Fibroblast of the aortic adventitia (primary cell): ENCODE measurements around the gene LYAR. TPM values are rescaled to one million over a fixed set of nuclear protein-coding genes. Genes with fewer than 3 reads are reported as not detected.

ENCODE experiments used
- DNase-seq: peaks from one replicate; pipeline ENCODE4 v3.0.0-alpha.2; 2010; ENCODE audit warnings: low read depth
- H3K4me3 ChIP-seq: 2 replicates; pipeline ENCODE4 v1.5.1; 2011; ENCODE audit warnings: low read depth, mild to moderate bottlenecking, control low read depth, low read length, moderate library complexity
- CTCF ChIP-seq: IDR thresholded peaks from 2 replicates; pipeline ENCODE4 v1.5.1; 2011; ENCODE audit warnings: mild to moderate bottlenecking, low read length, control low read depth, inconsistent platforms; ENCODE audit not compliant: insufficient read depth
- total RNA-seq: library from RNA; depleted of rRNA; stranded (reverse); fragments of >200 nt; gene quantifications from 2 replicates; pipeline ENCODE4 v1.2.3, GENCODE V29; 2012; ENCODE audit warnings: low replicate concordance

The LYAR gene
- total RNA-seq, 1 donor, result 14.0 TPM

DNA sequence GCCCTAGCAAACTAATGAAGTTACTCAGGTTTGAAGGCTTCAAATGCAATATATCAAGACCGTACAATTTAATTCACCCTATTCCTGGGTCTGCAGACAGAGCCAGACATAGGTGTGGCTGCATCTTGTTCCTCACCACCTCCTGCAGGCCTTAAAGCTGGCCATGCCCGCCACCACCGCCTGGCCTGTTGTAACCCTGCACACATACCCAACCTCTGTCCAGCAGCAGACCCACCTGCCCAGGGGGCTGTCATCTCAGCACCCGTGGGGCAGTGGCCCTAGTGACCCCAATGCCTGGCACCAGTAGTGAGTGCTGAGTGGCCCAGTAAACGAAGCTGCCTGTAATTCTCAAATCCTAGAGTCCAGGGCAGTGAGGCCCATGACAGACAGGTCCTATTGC is 40.8 kb upstream of the LYAR start:
- no peak overlapping the region for H3K4me3 ChIP-seq
- no peak for TF ChIP-seq CTCF
- DNase-seq, result no peak

DNA sequence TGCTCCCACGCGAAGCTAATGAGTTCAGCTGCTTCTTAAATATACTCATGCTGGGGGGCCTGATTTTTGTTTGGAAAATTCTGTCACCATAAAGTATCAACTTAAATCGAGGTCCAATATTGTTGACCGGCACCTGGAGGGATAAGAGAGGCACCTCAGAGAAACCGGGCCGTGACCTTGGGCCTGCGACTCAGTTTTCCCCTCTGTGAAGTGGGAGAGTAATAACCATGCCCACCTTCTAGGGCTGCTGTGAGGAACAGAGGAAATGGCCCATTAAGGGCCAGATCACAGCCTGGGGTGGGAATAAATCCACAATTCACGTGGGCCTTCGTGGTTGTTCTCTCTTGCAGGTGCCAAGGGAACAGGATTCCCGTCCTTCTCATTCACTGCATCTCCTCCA is 39.5 kb upstream of the LYAR start:
- no peak for TF ChIP-seq CTCF
- no peak for DNase-seq
- no peak overlapping the region for H3K4me3 ChIP-seq

DNA sequence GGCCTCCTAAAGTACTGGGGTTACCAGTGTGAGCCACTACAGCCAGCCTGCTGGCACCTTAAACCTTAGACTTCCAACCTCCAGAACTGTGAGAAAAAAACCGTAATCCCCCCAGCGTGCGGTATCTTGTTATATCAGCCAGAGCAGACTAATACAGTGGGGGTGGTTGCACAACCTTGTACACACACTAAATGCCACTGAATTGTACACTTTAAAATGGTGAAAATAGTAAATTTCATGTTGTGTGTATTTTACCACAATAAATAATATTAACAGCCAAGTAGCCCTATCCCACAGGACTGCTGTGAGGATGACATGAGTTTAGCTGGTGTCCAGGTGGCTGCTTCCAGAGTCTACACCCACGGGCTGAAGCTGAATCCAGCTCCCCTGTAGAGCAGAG is 38.9 kb upstream of the LYAR start:
- TF ChIP-seq CTCF, result no peak
- no peak for DNase-seq
- H3K4me3 ChIP-seq, result no peak overlapping the region

- no peak for TF ChIP-seq CTCF
- DNase-seq, result no peak
- H3K4me3 ChIP-seq, result no peak overlapping the region
These were observed 38.3 kb upstream of the LYAR start for GRCh38 chr4:4328206-4328605.

DNA sequence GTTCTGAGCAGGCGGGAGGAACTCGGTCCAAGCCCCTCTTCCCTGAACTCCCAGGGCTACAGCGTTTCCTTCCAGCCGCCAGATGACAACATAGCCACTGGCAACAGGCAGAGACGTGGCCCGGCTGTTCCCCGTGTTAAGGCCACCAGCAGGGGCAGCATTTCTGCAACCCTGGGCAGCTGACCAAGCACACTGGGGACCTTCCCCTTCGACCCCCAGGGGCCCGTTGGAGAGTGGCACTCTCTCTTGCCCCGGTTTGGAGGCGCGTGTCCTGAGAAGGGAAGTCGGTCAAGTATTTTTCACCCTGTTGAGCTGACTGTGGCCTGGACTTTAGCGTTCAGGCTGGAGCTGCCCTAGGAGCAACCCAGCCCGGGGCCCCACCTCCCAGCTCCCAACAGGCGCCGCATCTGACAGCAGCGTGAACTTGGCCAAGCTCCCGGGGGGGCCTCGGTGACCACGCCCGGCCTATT is 37.7 kb upstream of the LYAR start:
- no peak for DNase-seq
- no peak overlapping the region for H3K4me3 ChIP-seq
- peak; percentile 33 for TF ChIP-seq CTCF

DNA sequence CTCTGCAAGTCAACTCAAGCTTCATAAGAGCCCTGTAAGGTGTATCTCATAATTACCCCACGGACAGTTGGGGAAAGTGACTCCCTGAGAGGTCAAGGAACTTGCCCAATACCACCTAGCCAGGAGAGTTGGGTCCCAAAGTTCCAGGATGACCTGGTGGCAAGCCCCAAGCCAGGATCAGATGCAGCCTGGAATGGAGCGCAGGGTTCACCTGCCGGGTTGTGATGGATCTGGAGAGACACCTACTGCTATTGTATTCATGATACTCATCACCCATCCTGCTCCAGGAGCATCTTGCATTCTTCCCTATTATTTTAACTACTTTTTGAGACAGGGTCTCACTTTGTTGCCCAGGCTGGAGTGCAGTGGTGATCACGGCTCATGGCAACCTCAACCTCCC is 36.2 kb upstream of the LYAR start:
- TF ChIP-seq CTCF, result no peak

GRCh38 chr4:4325321-4325720 is 35.4 kb upstream of the LYAR start:
- no peak overlapping the region for H3K4me3 ChIP-seq
- TF ChIP-seq CTCF, result no peak
- no peak for DNase-seq

More for the DNA sequence above, 36.2 kb upstream of the LYAR start:
- H3K4me3 ChIP-seq, result no peak overlapping the region
- DNase-seq, result no peak
